HepG2 (cell line): ENCODE results near the gene RPUSD4. TPM values are rescaled to one million over a fixed set of nuclear protein-coding genes. Genes with fewer than 3 reads are reported as not detected.

Experiments used
- CAMTA2 ChIP-seq: sonication (generic); formaldehyde crosslinking; IDR thresholded peaks from 2 replicates; pipeline ENCODE4 v1.4.0; 2020; ENCODE audit warnings: mild to moderate bottlenecking, missing genetic modification reagents, borderline replicate concordance
- MTA1 ChIP-seq: sonication (generic); formaldehyde crosslinking; IDR thresholded peaks from 2 replicates; pipeline ENCODE4 v1.4.0; 2020; ENCODE audit warnings: missing genetic modification reagents, mild to moderate bottlenecking, borderline replicate concordance
- NFKB2 ChIP-seq: sonication (generic); formaldehyde crosslinking; IDR thresholded peaks from 2 replicates; pipeline ENCODE4 v1.4.0; 2020; ENCODE audit warnings: missing genetic modification reagents, borderline replicate concordance
- PAF1 ChIP-seq: IDR thresholded peaks from 2 replicates; pipeline ENCODE4 v1.6.1; 2016; ENCODE audit warnings: missing genetic modification reagents, missing compliant biosample characterization
- POLR2AphosphoS5 ChIP-seq: IDR thresholded peaks from 2 replicates; pipeline ENCODE4 v1.6.1; 2012; ENCODE audit warnings: low read depth, low read length
- RAD21 ChIP-seq: fragments of 450-650 bp; formaldehyde crosslinking; IDR thresholded peaks from 2 replicates; pipeline ENCODE4 v1.5.0; 2020; ENCODE audit warnings: mild to moderate bottlenecking
- SETDB1 ChIP-seq: sonication (generic); formaldehyde crosslinking; IDR thresholded peaks from 2 replicates; pipeline ENCODE4 v1.5.1; 2020; ENCODE audit warnings: missing genetic modification reagents, mild to moderate bottlenecking, borderline replicate concordance
- TOE1 ChIP-seq: sonication (generic); formaldehyde crosslinking; IDR thresholded peaks from 2 replicates; pipeline ENCODE4 v1.4.0; 2020; ENCODE audit warnings: mild to moderate bottlenecking, missing genetic modification reagents
- XRCC5 ChIP-seq: fragments of 200-400 bp; formaldehyde crosslinking; optimal IDR thresholded peaks from 2 replicates; pipeline ENCODE3; 2017; ENCODE audit warnings: mild to moderate bottlenecking, low read length
- YEATS4 ChIP-seq: sonication (generic); formaldehyde crosslinking; IDR thresholded peaks from 2 replicates; pipeline ENCODE4 v1.4.0; 2020; ENCODE audit warnings: missing genetic modification reagents, borderline replicate concordance
- ZBTB42 ChIP-seq: sonication (generic); formaldehyde crosslinking; IDR thresholded peaks from 2 replicates; pipeline ENCODE4 v1.5.0; 2020; ENCODE audit warnings: mild to moderate bottlenecking, missing genetic modification reagents
- ZNF317 ChIP-seq: sonication (generic); formaldehyde crosslinking; IDR thresholded peaks from 2 replicates; pipeline ENCODE4 v1.5.0; 2020; ENCODE audit warnings: mild to moderate bottlenecking, missing genetic modification reagents
- ZNF367 ChIP-seq: sonication (generic); formaldehyde crosslinking; IDR thresholded peaks from 2 replicates; pipeline ENCODE4 v1.4.0; 2020; ENCODE audit warnings: missing genetic modification reagents, borderline replicate concordance
- ZNF619 ChIP-seq: sonication (generic); formaldehyde crosslinking; IDR thresholded peaks from 2 replicates; pipeline ENCODE4 v1.4.0; 2020; ENCODE audit warnings: mild to moderate bottlenecking, missing genetic modification reagents
- ZNF652 ChIP-seq: IDR thresholded peaks from 2 replicates; pipeline ENCODE4 v1.6.1; 2016; ENCODE audit warnings: low read depth, borderline replicate concordance
- ZNF75D ChIP-seq: sonication (generic); formaldehyde crosslinking; IDR thresholded peaks from 2 replicates; pipeline ENCODE4 v1.8.1; 2023; ENCODE audit warnings: missing genetic modification reagents, mild to moderate bottlenecking, borderline replicate concordance
- polyA plus RNA-seq, 8 experiments: library from polyadenylated mRNA; depleted of rRNA in 3 of 8; stranded (reverse) in 7 of 8; unstranded in 1 of 8; fragments of >200 nt; fragmentation: Illumina TruSeq in 4 of 8; extraction: Trizol in 4 of 8; gene quantifications; 2 replicates each; pipeline versions ENCODE4 v1.2.1 to v1.2.3, GENCODE V29; 2011 to 2016; ENCODE audit warnings: low read depth in 4 of 8, missing spikeins in 1 of 8, mixed read lengths in 1 of 8; ENCODE audit not compliant: insufficient read depth in 1 of 8
- total RNA-seq, 5 experiments: library from RNA; depleted of rRNA; stranded (reverse); fragments of >200 nt; fragmentation: Illumina TruSeq; extraction: Trizol; gene quantifications; 2 replicates each; pipeline ENCODE4 v1.2.3, GENCODE V29; 2016; ENCODE audit warnings: low read depth in 1 of 5
- TF ChIP-seq, protein P1 (sequence below): sonication (generic); formaldehyde crosslinking; IDR thresholded peaks from 2 replicates; pipeline ENCODE4 v1.5.1; 2020; ENCODE audit warnings: missing genetic modification reagents, mild to moderate bottlenecking, borderline replicate concordance
- TF ChIP-seq, protein P2 (sequence below): IDR thresholded peaks from 2 replicates; pipeline ENCODE4 v1.6.1; 2018; ENCODE audit warnings: missing genetic modification reagents, mild to moderate bottlenecking, missing compliant biosample characterization
- TF ChIP-seq, protein P3 (sequence below): sonication (generic); formaldehyde crosslinking; IDR thresholded peaks from 2 replicates; pipeline ENCODE4 v1.4.0; 2020; ENCODE audit warnings: missing genetic modification reagents, low read depth, mild to moderate bottlenecking, borderline replicate concordance
- TF ChIP-seq, protein P4 (sequence below): IDR thresholded peaks from 2 replicates; pipeline ENCODE4 v1.4.0; 2020; ENCODE audit warnings: mild to moderate bottlenecking, missing genetic modification reagents
- TF ChIP-seq, protein P5 (sequence below): sonication (generic); formaldehyde crosslinking; IDR thresholded peaks from 2 replicates; pipeline ENCODE4 v1.4.0; 2020; ENCODE audit warnings: missing genetic modification reagents; ENCODE audit errors: not compliant biosample characterization

RPUSD4 gene
- total and polyA plus RNA-seq, 2 of the 13 experiments (the other 11 are each of a cell fraction or from before 2014, with no cell fraction given), result 45.0 to 52.9 TPM

DNA sequence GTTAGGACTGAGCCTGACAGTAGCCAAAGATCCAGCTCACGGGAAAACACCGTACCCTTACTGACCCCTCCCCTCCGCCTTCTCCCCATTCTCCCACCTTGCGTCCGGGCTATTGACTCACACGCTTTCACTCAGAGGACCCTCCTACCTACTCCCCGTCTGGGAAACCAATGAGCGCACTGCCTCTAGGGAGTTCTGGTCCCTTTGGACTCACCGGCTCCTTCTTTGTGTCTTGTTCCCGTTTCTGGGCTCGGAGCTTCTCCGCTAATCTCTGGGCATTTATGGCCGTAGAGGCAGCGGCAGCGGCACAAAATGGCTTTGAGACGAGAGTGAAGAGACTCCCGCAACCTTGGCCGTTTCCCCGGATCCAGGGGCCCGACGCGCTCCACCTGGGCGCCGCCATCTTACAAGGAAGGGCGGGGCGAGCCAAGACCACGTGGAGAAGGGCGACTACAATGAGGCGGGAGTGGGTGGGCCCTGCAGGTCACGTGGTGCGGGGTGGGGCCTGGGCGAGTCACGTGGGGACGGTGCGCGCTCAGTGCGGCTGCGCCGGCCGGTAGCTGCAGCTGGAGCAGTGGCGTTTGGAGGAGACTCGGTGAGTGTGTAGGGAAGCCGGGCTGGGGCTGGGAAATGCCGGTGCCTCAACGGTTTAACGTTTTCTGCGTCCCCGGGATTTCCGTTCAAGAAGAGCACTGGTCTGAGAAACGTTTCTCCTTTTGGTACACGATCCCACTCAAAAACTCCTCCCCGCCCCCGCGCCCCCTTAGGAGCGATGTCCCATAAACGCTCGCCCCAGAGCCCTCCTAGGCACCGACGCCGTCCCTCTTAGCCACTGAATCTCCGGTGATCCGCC is at the start of gene RPUSD4, which contains the start of gene FAM118B (continued):
- TF ChIP-seq, protein P1, sequence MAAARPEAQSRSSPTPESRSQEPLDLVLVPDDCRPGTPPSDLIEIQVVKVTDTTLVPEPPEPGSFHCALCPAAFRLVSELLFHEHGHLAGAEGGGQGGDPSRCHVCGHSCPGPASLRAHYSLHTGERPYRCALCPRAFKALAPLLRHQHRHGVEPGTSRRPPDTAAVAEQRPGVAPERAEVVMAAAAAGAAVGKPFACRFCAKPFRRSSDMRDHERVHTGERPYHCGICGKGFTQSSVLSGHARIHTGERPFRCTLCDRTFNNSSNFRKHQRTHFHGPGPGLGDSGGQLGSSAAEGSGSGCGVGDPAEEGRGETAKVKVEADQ (CRISPR knock-in tag), result peak; percentile 58; the same call in 1 of the 2 replicates
- TF ChIP-seq, protein P2, sequence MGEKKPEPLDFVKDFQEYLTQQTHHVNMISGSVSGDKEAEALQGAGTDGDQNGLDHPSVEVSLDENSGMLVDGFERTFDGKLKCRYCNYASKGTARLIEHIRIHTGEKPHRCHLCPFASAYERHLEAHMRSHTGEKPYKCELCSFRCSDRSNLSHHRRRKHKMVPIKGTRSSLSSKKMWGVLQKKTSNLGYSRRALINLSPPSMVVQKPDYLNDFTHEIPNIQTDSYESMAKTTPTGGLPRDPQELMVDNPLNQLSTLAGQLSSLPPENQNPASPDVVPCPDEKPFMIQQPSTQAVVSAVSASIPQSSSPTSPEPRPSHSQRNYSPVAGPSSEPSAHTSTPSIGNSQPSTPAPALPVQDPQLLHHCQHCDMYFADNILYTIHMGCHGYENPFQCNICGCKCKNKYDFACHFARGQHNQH (CRISPR knock-in tag), result peak; percentile 74; the same call in 1 of the 2 replicates
- TF ChIP-seq XRCC5 (peak; percentile 22), ZBTB42 (no peak), ZNF619 (0 out of 2 replicates have a peak, but pooled peaks have one; percentile 63), MTA1 (CRISPR knock-in tag) (no peak; the same call in 1 of the 2 replicates), TOE1 (no peak), CAMTA2 (CRISPR knock-in tag) (peak; percentile 91; the same call in 1 of the 2 replicates), ZNF367 (CRISPR knock-in tag) (no peak), NFKB2 (0 out of 2 replicates have a peak, but pooled peaks have one; percentile 58), PAF1 (no peak), ZNF652 (CRISPR knock-in tag) (no peak), YEATS4 (CRISPR knock-in tag) (peak; percentile 94), POLR2AphosphoS5 (peak; percentile 92), ZNF75D (no peak), ZNF317 (peak; percentile 63; the same call in 1 of the 2 replicates), SETDB1 (no peak), RAD21 (CRISPR knock-in tag) (0 out of 2 replicates have a peak, but pooled peaks have one; percentile 6)
- TF ChIP-seq, protein P3, sequence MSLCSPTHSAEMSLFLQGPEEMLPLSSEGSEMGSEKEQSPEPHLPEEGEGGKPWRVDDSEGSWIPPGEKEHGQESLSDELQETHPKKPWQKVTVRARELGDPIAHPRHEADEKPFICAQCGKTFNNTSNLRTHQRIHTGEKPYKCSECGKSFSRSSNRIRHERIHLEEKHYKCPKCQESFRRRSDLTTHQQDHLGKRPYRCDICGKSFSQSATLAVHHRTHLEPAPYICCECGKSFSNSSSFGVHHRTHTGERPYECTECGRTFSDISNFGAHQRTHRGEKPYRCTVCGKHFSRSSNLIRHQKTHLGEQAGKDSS (CRISPR knock-in tag), result peak; percentile 50; the same call in 1 of the 2 replicates
- TF ChIP-seq, protein P4, sequence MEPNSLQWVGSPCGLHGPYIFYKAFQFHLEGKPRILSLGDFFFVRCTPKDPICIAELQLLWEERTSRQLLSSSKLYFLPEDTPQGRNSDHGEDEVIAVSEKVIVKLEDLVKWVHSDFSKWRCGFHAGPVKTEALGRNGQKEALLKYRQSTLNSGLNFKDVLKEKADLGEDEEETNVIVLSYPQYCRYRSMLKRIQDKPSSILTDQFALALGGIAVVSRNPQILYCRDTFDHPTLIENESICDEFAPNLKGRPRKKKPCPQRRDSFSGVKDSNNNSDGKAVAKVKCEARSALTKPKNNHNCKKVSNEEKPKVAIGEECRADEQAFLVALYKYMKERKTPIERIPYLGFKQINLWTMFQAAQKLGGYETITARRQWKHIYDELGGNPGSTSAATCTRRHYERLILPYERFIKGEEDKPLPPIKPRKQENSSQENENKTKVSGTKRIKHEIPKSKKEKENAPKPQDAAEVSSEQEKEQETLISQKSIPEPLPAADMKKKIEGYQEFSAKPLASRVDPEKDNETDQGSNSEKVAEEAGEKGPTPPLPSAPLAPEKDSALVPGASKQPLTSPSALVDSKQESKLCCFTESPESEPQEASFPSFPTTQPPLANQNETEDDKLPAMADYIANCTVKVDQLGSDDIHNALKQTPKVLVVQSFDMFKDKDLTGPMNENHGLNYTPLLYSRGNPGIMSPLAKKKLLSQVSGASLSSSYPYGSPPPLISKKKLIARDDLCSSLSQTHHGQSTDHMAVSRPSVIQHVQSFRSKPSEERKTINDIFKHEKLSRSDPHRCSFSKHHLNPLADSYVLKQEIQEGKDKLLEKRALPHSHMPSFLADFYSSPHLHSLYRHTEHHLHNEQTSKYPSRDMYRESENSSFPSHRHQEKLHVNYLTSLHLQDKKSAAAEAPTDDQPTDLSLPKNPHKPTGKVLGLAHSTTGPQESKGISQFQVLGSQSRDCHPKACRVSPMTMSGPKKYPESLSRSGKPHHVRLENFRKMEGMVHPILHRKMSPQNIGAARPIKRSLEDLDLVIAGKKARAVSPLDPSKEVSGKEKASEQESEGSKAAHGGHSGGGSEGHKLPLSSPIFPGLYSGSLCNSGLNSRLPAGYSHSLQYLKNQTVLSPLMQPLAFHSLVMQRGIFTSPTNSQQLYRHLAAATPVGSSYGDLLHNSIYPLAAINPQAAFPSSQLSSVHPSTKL, result peak; percentile 57
- TF ChIP-seq, protein P5, sequence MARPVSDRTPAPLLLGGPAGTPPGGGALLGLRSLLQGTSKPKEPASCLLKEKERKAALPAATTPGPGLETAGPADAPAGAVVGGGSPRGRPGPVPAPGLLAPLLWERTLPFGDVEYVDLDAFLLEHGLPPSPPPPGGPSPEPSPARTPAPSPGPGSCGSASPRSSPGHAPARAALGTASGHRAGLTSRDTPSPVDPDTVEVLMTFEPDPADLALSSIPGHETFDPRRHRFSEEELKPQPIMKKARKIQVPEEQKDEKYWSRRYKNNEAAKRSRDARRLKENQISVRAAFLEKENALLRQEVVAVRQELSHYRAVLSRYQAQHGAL, result no peak
